ENCODE measurements around the gene WNT11. TPM values are rescaled to one million over a fixed set of nuclear protein-coding genes. Genes with fewer than 3 reads are reported as not detected.
A peak's percentile ranks its signal among the peaks of the same experiment; 100 is the strongest.

WNT11 gene
- total RNA-seq, 1 donor from 2014 or later, result 11.6 TPM

DNA sequence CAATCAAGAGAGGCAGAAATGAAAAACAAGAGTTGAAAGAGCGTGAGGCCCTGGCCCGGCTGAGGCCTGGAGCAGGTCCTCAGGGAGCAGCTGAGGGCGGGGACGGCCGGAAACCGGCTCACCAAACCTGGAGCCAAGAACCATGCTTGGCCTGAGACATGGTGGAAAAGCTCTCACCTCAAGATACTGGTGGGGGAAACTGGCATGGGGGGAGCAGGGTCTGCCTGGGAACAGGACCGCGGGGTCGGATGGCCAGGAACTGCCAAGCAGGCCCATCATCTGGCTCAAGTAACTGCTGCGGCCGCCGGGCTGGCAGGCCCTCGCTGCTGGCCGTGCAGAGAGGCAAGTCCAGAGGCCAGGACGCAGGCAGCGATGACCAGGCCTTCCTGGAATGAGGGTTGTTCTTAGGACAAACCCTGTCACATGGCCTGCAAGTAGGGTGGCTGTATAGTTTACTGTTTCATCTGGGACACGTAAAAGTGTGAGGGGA, 18.9 kb upstream of the WNT11 start:
- ATAC-seq (peak; percentile 87), DNase-seq (ENCODE audit: low spot score) (no peak)
- intact Hi-C loops (cut with DNase I), result no loop called here

DNA sequence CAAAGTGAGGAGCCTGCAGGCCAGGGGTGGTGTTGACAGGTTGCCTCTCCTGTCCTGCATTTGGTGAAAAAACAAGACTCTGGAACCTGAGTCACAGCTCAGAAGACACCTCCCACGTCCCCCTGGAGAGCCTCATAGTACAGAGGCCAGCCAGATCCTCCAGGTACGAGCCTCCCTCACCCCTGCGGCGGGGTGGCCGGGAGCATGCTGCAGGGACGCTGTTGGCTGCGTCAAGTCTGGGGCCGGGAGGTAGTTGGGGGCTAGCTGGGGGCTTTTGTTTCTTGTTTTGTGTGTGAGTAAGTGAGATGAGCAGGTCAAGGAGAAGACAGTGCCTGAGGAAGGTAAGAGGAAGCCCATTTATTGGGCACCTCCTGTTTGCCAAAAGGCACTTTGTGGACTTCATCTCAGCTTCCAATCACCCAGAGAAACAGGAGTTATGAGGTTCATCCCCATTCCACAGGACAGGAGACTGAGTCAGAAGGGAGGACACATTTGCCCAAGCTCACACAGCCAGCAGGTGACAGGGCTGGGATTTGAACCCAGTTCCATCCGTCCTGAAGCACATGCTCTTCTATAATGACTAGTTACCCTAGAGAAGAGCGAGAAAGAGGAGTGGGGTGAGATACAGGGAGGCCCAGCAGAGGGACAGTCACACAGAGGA, 18.3 kb upstream of the WNT11 start:
- intact Hi-C loops (cut with DNase I), result no loop called here
- ATAC-seq, result no peak

GRCh38 chr11:76221365-76221764, 15.1 kb upstream of the WNT11 start:
- intact Hi-C loops (cut with DNase I), result no loop called here
- no peak for DNase-seq (ENCODE audit: low spot score)
- no peak for ATAC-seq

More for the DNA sequence above, 18.3 kb upstream of the WNT11 start:
- DNase-seq (ENCODE audit: low spot score), result no peak

- no peak for DNase-seq (ENCODE audit: low spot score)
Measured at GRCh38 chr11:76219243-76219642, 12.9 kb upstream of the WNT11 start.

GRCh38 chr11:76218449-76219178, 12.3 kb upstream of the WNT11 start:
- ATAC-seq (no peak), DNase-seq (ENCODE audit: low spot score) (no peak)
- intact Hi-C loops (cut with DNase I), result no loop called here

More at GRCh38 chr11:76219243-76219642, 12.9 kb upstream of the WNT11 start:
- intact Hi-C loops (cut with DNase I), result no loop called here
- no peak for ATAC-seq

DNA sequence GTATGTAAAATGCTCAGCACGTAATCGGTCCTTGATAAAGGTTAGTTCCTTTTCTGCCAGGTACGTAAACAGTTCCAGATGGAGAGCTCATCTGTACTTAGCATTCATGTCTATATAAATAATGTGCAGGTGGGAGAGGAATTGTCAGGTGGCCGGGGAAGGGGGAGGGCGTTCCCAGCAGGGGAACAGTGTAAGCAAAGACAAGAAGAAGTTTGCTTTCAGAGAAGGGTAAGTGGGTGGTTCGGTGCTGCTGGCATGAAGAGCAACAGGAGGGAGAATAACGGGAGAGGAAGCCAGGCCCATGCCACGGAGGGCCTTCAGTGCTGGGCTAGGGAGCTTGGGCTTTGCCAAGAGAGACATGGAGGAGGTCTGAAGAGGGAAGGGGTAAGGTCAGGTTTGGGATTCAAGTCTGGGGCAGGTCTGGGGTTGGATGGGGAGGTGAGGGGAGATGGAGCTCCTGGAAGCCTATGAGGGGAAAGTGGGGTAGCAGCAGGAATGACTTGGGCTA, 11.4 kb upstream of the WNT11 start:
- ATAC-seq, result no peak
- intact Hi-C loops (cut with DNase I), result no loop called here
- DNase-seq (ENCODE audit: low spot score), result no peak

DNA sequence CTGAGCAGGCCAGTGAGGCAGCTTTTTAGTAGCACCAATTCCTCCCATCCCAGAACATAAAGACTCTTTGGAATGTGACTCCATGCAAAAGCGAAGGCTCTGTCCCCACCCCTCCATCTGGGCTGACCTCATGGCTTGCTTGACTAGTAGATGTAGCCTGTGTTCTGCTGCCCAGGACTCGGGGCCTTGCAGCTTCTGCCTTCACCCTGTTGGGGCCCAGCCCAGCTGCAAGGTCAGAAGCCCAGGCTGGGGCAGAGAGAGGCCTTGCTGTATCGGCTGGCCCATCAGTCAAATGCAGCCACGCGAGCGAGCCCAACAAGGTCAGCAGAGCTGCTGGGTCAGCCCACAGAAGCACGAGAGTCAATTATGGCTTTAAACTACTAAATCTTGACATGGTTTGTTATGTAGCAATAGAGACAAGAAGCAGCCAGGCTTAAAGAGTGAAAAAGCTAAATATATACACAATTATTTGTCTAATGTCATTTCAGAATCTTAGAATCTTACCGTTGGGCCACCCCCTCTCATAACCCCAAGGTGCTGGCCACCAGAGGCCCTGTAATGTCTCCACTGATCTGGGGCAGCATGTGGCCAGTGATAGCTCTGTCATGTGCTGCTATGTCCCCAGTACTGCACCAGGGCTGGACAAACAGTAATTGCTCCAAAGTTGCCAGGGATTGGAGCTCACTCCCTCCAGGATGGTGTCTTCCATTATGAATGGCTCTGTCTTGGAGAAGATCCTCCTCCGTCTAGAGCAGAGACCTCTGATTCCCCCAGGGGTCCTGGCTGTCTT, 10.4 kb upstream of the WNT11 start:
- ATAC-seq (no peak), DNase-seq (ENCODE audit: low spot score) (no peak)
- intact Hi-C loops (cut with DNase I), result no loop called here

GRCh38 chr11:76215941-76216340, 9.6 kb upstream of the WNT11 start:
- intact Hi-C loops (cut with DNase I), result no loop called here
- no peak for ATAC-seq
- DNase-seq (ENCODE audit: low spot score), result no peak

GRCh38 chr11:76214968-76215548, 8.8 kb upstream of the WNT11 start:
- ATAC-seq (no peak), DNase-seq (ENCODE audit: low spot score) (no peak)
- intact Hi-C loops (cut with DNase I), result no loop called here

- ATAC-seq, result no peak
- DNase-seq (ENCODE audit: low spot score), result no peak
- intact Hi-C loops (cut with DNase I), result no loop called here
Measured at GRCh38 chr11:76214186-76214585, 7.9 kb upstream of the WNT11 start.

DNA sequence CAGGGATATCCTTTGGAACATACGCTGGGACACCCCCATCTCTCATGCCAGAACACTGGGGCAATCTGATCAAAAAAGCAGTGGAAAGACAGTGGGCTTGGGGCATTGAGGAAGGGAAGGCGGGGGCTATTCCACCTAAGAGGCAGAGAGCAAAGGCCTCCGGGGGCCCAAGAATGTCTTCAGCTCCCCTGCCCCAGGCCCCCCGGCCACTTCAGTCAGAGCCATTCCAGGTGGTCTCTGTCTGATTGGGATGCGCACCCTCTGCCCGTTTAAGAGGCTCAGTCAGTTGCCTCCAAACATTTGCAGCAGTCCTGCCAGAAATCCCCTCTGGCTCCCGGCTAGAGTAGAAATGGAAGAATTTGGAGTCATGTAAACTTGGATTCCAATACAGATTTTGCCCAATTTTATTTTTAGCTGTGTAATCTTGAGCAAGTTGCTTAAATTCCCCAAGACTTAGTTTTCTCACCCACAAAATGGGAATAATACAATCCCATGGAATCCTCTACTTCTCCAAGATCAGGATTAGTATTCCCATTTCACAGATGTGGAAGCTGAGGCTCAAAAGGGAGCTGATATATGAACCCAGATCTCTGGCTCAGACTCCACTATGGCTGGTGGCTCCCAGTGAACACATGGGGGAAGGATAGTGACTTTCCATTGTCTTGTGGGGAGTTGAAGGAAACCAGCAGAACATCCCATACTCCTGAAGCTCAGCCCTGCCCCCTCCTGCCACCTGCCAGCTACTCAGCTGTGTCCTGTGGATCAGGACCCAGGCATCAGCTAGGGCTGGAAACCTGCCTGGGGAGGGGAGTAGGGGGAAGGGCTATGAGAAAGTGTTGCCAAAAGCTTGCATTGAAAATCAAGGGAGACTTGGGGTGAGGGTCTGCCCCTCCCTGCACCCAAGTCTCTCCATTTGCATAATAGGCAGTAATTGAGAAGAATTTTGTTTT, 6.1 kb upstream of the WNT11 start:
- intact Hi-C loops (cut with DNase I), result no loop called here
- ATAC-seq (no peak), DNase-seq (ENCODE audit: low spot score) (no peak)

DNA sequence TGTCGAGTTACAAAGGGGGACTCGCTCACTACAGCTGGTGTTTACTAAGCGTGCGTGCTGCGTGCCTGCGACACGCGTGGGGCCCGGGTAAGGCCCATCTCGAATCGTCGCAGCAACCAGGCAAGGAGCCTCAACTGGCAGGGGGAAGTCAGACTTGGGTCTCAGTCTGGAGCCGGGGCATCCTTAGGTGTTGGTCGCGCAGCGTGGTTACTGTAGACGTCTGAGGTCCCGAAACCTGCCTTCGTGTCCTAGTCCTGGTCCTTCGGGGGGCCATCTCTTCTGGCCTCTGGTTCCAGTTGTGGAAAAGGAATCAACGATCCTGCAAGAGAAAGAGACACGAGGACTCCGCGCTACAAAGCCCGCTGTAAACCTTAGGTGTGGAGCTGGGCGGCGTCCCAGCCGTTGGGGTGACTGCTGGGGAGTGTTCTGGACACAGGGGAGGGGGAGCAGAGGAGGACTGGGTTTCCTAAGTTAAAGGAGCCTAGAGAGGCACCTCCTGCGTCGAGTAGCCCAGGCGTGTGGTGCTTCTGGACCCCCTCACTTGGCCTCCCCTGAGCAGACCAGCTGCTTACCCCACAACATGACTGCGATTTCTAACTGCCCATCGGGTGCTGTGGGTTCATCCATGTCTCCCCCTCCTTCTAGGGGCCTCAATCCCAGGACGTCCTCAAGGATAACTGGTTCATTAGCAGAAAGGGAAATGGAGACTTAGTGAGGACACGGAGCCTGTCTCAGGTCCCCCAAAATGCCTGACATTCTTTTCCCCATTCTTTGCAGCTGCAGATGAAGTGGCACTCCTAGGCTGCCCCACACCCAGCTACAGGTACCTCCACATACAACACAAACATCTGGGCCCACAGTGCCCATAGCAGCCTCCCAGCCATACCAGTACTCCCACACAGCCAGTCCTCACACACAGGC, 4.9 kb upstream of the WNT11 start:
- ATAC-seq (no peak), DNase-seq (ENCODE audit: low spot score) (no peak)
- intact Hi-C loops (cut with DNase I), result no loop called here

- ATAC-seq (peak; percentile 66), DNase-seq (ENCODE audit: low spot score) (peak; percentile 87)
- intact Hi-C loops (cut with DNase I), result loop anchor here (5.0 kb wide), 1 partner anchor 107 kb away; no protein-coding TSS in a partner anchor
Measured at GRCh38 chr11:76209973-76210930, 4.0 kb upstream of the WNT11 start.

GRCh38 chr11:76209375-76209972, 3.2 kb upstream of the WNT11 start:
- intact Hi-C loops (cut with DNase I), result loop anchor here (5.0 kb wide), 1 partner anchor 108 kb away; no protein-coding TSS in a partner anchor
- ATAC-seq (no peak), DNase-seq (ENCODE audit: low spot score) (no peak)
